ENCODE measurements around the gene TMEM30B.

GRCh38 chr14:61257469-61258057 is 23.6 kb downstream of the TMEM30B start:
- TF ChIP-seq CTCF (IDR thresholded peaks at IDR 0.05) (no peak), POLR2A (IDR thresholded peaks at IDR 0.05) (no peak)

Measured in Peyer's patch (tissue), 4 donors.